Endodermal cell (in vitro differentiated cells): ENCODE results near the gene RALGAPA1. TPM values are rescaled to one million over a fixed set of nuclear protein-coding genes. Genes with fewer than 3 reads are reported as not detected.
A peak's percentile ranks its signal among the peaks of the same experiment; 100 is the strongest.
"Not testable (repeated sequence)": the region's sequence is repeated elsewhere in the genome, so short reads cannot be mapped to it uniquely, and the experiment has no call there.

Source experiments
- DNase-seq: peaks from one replicate; pipeline ENCODE4 v3.0.0-alpha.2; 2017
- H3K27ac ChIP-seq: 2 replicates; pipeline ENCODE4 v1.5.1; 2013; ENCODE audit warnings: mild to moderate bottlenecking, low read depth, low read length, moderate library complexity
- H3K27me3 ChIP-seq: 2 replicates; pipeline ENCODE4 v1.6.1; 2013; ENCODE audit warnings: mild to moderate bottlenecking, low read length, moderate library complexity; ENCODE audit not compliant: insufficient read depth, control insufficient read depth, poor library complexity, severe bottlenecking
- H3K36me3 ChIP-seq: 2 replicates; pipeline ENCODE4 v1.7.0; 2013; ENCODE audit warnings: mild to moderate bottlenecking, low read length, moderate library complexity; ENCODE audit not compliant: control insufficient read depth, insufficient read depth
- H3K4me1 ChIP-seq: one replicate; pipeline ENCODE4 v1.7.0; 2013; ENCODE audit warnings: low read length; ENCODE audit not compliant: control insufficient read depth, insufficient read depth
- H3K4me3 ChIP-seq: 2 replicates; pipeline ENCODE4 v1.5.1; 2013; ENCODE audit warnings: mild to moderate bottlenecking, low read length, moderate library complexity
- H3K9ac ChIP-seq: 2 replicates; pipeline ENCODE4 v1.6.1; 2013; ENCODE audit warnings: mild to moderate bottlenecking, low read length, moderate library complexity; ENCODE audit not compliant: poor library complexity, severe bottlenecking; ENCODE audit errors: extremely low read depth
- H3K9me3 ChIP-seq: 2 replicates; pipeline ENCODE4 v1.6.1; 2013; ENCODE audit warnings: mild to moderate bottlenecking, low read length, moderate library complexity; ENCODE audit not compliant: control insufficient read depth
- H3K27ac Mint-ChIP-seq: 2 replicates; pipeline ENCODE4 v1.8.0; 2020; ENCODE audit warnings: mixed read lengths
- H3K27me3 Mint-ChIP-seq: 2 replicates; pipeline ENCODE4 v1.8.0; 2021; ENCODE audit warnings: mild to moderate bottlenecking, mixed read lengths; ENCODE audit not compliant: insufficient read depth
- H3K36me3 Mint-ChIP-seq: 2 replicates; pipeline ENCODE4 v1.8.0; 2020; ENCODE audit warnings: low read depth, mixed read lengths
- H3K4me1 Mint-ChIP-seq: 2 replicates; pipeline ENCODE4 v1.8.0; 2020; ENCODE audit warnings: mixed read lengths
- H3K4me3 Mint-ChIP-seq: 2 replicates; pipeline ENCODE4 v1.8.0; 2020; ENCODE audit warnings: mild to moderate bottlenecking, moderate library complexity, mixed read lengths
- H3K9me3 Mint-ChIP-seq: 2 replicates; pipeline ENCODE4 v1.8.0; 2020; ENCODE audit warnings: mild to moderate bottlenecking, mixed read lengths
- CTCF ChIP-seq: fragments of 200-600 bp; sonication (generic); conservative IDR thresholded peaks from 2 replicates; pipeline ENCODE4 v1.5.0; 2021; ENCODE audit warnings: antibody characterized with exemption, mild to moderate bottlenecking
- WGBS, 2 experiments: methylation state at CpG; one replicate each; pipeline versions ENCODE4 v1.1.5 to v1.1.7; 2013; ENCODE audit warnings: missing lambda C conversion rate in 2 of 2, mixed read lengths in 1 of 2; ENCODE audit not compliant: insufficient coverage in 1 of 2, insufficient read length in 1 of 2; 5-methylcytosine and 5-hydroxymethylcytosine counted together
- long read RNA-seq, 4 experiments: library from polyadenylated mRNA in 2 of 4; library from RNA in 1 of 4; library from capped mRNA in 1 of 4; stranded (forward) in 3 of 4; unstranded in 1 of 4; transcript quantifications; one replicate each; pipeline ENCODE4 v2.0.0, GENCODE V29; 2020 to 2021; ENCODE audit warnings: inconsistent platforms in 1 of 4
- polyA plus RNA-seq, 2 experiments: library from polyadenylated mRNA; stranded (reverse); fragments of 50-300 nt; gene quantifications; one replicate each; pipeline ENCODE4 v1.2.3, GENCODE V29; 2013
- total RNA-seq, 2 donors: library from RNA; stranded (reverse); fragmentation: NEBNext Ultra II Directional in 1 of 2; extraction: Animal tissue kit (Norgen Biotek cat#: 25700) in 1 of 2; gene quantifications; 2 replicates in 1 of 2; 3 replicates in 1 of 2; pipeline ENCODE4 v1.2.1, GENCODE V29; 2021

The RALGAPA1 gene
- total RNA-seq = 10 to 100 TPM; 31.2 to 36.3 TPM
- 15.6 TPM for polyA plus RNA-seq (2013, experiment 1 of 2)
- 17.0 TPM for polyA plus RNA-seq (2013, experiment 2 of 2)
- long read RNA-seq, experiment 1, partial matches to known transcripts = 2 of 4 reads
- long read RNA-seq, experiment 1, other reads (novel, unspliced or antisense) = 2 of 4 reads
- long read RNA-seq, experiment 2, full-length matches to known transcripts = 6 of 22 reads
- long read RNA-seq, experiment 2, partial matches to known transcripts = 10 of 22 reads
- long read RNA-seq, experiment 2, other reads (novel, unspliced or antisense) = 6 of 22 reads
- long read RNA-seq, experiment 3, partial matches to known transcripts = 13 of 17 reads
- long read RNA-seq, experiment 3, other reads (novel, unspliced or antisense) = 4 of 17 reads
- long read RNA-seq, experiment 4 = 0 reads

GRCh38 chr14:35808638-35809563 lies at the start of gene RALGAPA1:
Gene RALGAPA1 (minus strand): TSS chr14:35809295. CDS start chr14:35808835, 460 bp downstream.
- H3K9me3 Mint-ChIP-seq, H3K36me3 ChIP-seq, H3K4me1 ChIP-seq, H3K9me3 ChIP-seq, H3K27me3 Mint-ChIP-seq, H3K27me3 ChIP-seq, H3K36me3 Mint-ChIP-seq: not testable (repeated sequence)
- TF ChIP-seq CTCF = peak; percentile 66
- Mint-ChIP-seq H3K27ac (peak within 1 kb of the TSS; percentile 92), H3K4me3 (peak within 1 kb of the TSS; percentile 86), H3K4me1 (peaks cover 17% of the 10 kb centered on the region)
- DNase-seq = peak; percentile 95
- 0% methylated on average over 9 to 65 of the region's 66 CpGs for WGBS, 2 experiments
- H3K27ac ChIP-seq = peak within 1 kb of the TSS; percentile 78
- H3K9ac ChIP-seq = peak within 1 kb of the TSS; percentile 78
- H3K4me3 ChIP-seq = peak within 1 kb of the TSS; percentile 93

DNA sequence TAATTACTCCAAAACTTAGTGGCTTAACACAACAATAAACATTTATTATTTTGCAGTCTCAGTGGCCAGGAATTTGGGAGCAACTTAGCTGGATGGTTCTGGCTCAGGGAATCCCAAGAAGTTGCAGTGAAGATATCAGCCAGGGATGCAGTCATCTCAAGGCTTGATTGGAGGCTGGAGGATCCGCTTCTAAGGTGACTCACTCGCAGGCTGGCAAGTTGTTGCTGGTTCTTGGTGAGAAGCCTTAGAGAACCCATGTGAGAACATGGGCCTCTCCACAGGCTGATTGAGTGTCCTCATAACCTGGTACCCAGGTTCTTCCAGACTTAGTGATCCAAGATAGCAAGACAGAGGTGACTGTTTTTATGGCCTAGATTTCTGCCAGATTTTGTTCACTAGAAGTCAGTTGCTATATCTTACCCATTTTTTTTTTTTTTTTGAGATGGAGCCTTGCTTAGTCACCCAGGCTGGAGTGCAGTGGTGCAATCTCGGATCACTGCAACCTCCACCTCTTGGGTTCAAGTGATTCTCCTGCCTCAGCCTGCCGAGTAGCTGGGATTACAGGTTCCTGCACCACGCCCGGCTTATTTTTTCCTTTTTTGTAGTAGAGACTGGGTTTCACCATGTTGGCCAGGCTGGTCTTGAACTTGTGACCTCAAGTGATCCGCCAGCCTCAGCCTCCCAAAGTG lies 49.6 kb upstream of the RALGAPA1 start:
- H3K4me3 ChIP-seq = no peak overlapping the region

More for the DNA sequence above, 49.6 kb upstream of the RALGAPA1 start:
- H3K4me3 Mint-ChIP-seq = no peak overlapping the region
- peaks cover 11% of the 10 kb centered on the region for H3K4me1 Mint-ChIP-seq
- Histone ChIP-seq H3K9ac (no peak overlapping the region), H3K36me3 (peaks cover 18% of the 10 kb centered on the region), H3K9me3 (no peaks in the 10 kb centered on the region), H3K4me1 (no peaks in the 10 kb centered on the region), H3K27ac (no peak overlapping the region), H3K27me3 (no peaks in the 10 kb centered on the region)
- no peaks in the 10 kb centered on the region for H3K9me3 Mint-ChIP-seq
- no peak for TF ChIP-seq CTCF
- 93 to 95% methylated on average over 5 to 7 of the region's 7 CpGs for WGBS, 2 experiments
- DNase-seq = no peak
- H3K27me3 Mint-ChIP-seq = no peaks in the 10 kb centered on the region
- no peak overlapping the region for H3K27ac Mint-ChIP-seq
- peaks cover 16% of the 10 kb centered on the region for H3K36me3 Mint-ChIP-seq
